Hepatocyte (in vitro differentiated cells): ENCODE data around the gene CDH4. TPM values are rescaled to one million over a fixed set of nuclear protein-coding genes. Genes with fewer than 3 reads are reported as not detected.

Experiments used
- DNase-seq: peaks from one replicate; pipeline ENCODE4 v3.0.0-alpha.2; 2016; ENCODE audit warnings: low spot score
- H2AFZ ChIP-seq: fragments of 200-600 bp; sonication (generic); 2 replicates; pipeline ENCODE4 v1.6.0; 2016; ENCODE audit warnings: antibody characterized with exemption, mild to moderate bottlenecking
- H3K27ac ChIP-seq: fragments of 200-600 bp; sonication (generic); 2 replicates; pipeline ENCODE4 v1.5.1; 2016; ENCODE audit warnings: mild to moderate bottlenecking
- H3K27me3 ChIP-seq: fragments of 200-600 bp; sonication (generic); 2 replicates; pipeline ENCODE4 v1.6.1; 2016
- H3K36me3 ChIP-seq: fragments of 200-600 bp; sonication (generic); replicated peaks from 2 replicates; pipeline ENCODE4 v1.5.1; 2016; ENCODE audit warnings: low read depth; ENCODE audit not compliant: insufficient read depth
- H3K4me1 ChIP-seq: fragments of 200-600 bp; sonication (generic); 2 replicates; pipeline ENCODE4 v1.5.1; 2016; ENCODE audit warnings: mild to moderate bottlenecking, moderate library complexity; ENCODE audit not compliant: insufficient read depth
- H3K4me2 ChIP-seq: fragments of 200-600 bp; sonication (generic); 2 replicates; pipeline ENCODE4 v1.6.0; 2016
- H3K4me3 ChIP-seq: fragments of 200-600 bp; sonication (generic); 2 replicates; pipeline ENCODE4 v1.5.1; 2016; ENCODE audit warnings: mild to moderate bottlenecking
- H3K79me2 ChIP-seq: fragments of 200-600 bp; sonication (generic); 2 replicates; pipeline ENCODE4 v1.6.0; 2017; ENCODE audit warnings: mild to moderate bottlenecking
- H3K9me2 ChIP-seq: fragments of 200-600 bp; sonication (generic); replicated peaks from 2 replicates; pipeline ENCODE4 v1.6.0; 2017; ENCODE audit warnings: mild to moderate bottlenecking; ENCODE audit not compliant: insufficient read depth
- H3K9me3 ChIP-seq: fragments of 200-600 bp; sonication (generic); 2 replicates; pipeline ENCODE4 v1.5.1; 2016; ENCODE audit warnings: low read depth, mild to moderate bottlenecking
- H4K20me1 ChIP-seq: fragments of 200-600 bp; sonication (generic); 2 replicates; pipeline ENCODE4 v1.6.0; 2016; ENCODE audit warnings: mild to moderate bottlenecking; ENCODE audit not compliant: insufficient read depth, poor library complexity, severe bottlenecking
- CTCF ChIP-seq: fragments of 200-600 bp; sonication (generic); IDR thresholded peaks from 2 replicates; pipeline ENCODE4 v1.5.1; 2016; ENCODE audit warnings: antibody characterized with exemption, mild to moderate bottlenecking; ENCODE audit not compliant: poor library complexity
- EZH2 ChIP-seq: fragments of 200-600 bp; sonication (generic); IDR thresholded peaks from 2 replicates; pipeline ENCODE4 v1.6.1; 2016; ENCODE audit warnings: antibody characterized with exemption, mild to moderate bottlenecking, borderline replicate concordance
- EZH2phosphoT487 ChIP-seq: fragments of 200-600 bp; sonication (generic); IDR thresholded peaks from one replicate; pipeline ENCODE4 v1.6.1; 2018; ENCODE audit warnings: antibody characterized with exemption, mild to moderate bottlenecking, low read depth, moderate library complexity; ENCODE audit not compliant: unreplicated experiment, severe bottlenecking
- WGBS: methylation state at CpG from one replicate; pipeline ENCODE4 v1.1.6; 2016; ENCODE audit warnings: low lambda C conversion rate; ENCODE audit errors: missing lambda C conversion rate; 5-methylcytosine and 5-hydroxymethylcytosine counted together
- microRNA counts: library from miRNA; unstranded; fragments of <30 nt; microRNA quantifications from one replicate; lab custom pipeline; 2017
- microRNA-seq: library from miRNA; unstranded; fragments of <30 nt; microRNA quantifications from one replicate; pipeline ENCODE4, GENCODE V29; 2017
- polyA plus RNA-seq: library from polyadenylated mRNA; unstranded; fragments of >200 nt; fragmentation: Nextera tagmentation; extraction: Ambion mirVana; gene quantifications from 2 replicates; pipeline ENCODE4 v1.2.1, GENCODE V29; 2016
- total RNA-seq: library from RNA; depleted of rRNA; stranded (reverse); fragments of >200 nt; gene quantifications from 2 replicates; pipeline ENCODE4 v1.2.3, GENCODE V29; 2014

Gene CDH4
- total and polyA plus RNA-seq, 2 experiments from 2014 or later, result 0.53 to 0.73 TPM

- no peaks in the 10 kb centered on the region for H3K9me2 ChIP-seq
- H3K9me3 ChIP-seq, result peaks cover 16% of the 10 kb centered on the region
- 93% methylated on average over 18 of the region's 18 CpGs for WGBS
- no peak overlapping the region for H2AFZ ChIP-seq
- DNase-seq, result no peak
- H3K4me2 ChIP-seq, result no peak overlapping the region
- no peaks in the 10 kb centered on the region for H3K4me1 ChIP-seq
- no peak for TF ChIP-seq CTCF
- no peak for TF ChIP-seq EZH2phosphoT487
- TF ChIP-seq EZH2, result no peak
- H3K4me3 ChIP-seq, result no peak overlapping the region
- H3K79me2 ChIP-seq, result no peaks in the 10 kb centered on the region
- H3K36me3 ChIP-seq, result no peaks in the 10 kb centered on the region
- H4K20me1 ChIP-seq, result no peaks in the 10 kb centered on the region
- no peaks in the 10 kb centered on the region for H3K27me3 ChIP-seq
- H3K27ac ChIP-seq, result no peak overlapping the region
Observed at GRCh38 chr20:61988665-61989064, 736.6 kb downstream of the CDH4 start.

GRCh38 chr20:61989741-61990140 is 737.7 kb downstream of the CDH4 start:
- H3K27me3 ChIP-seq, result no peaks in the 10 kb centered on the region
- DNase-seq, result no peak
- no peak overlapping the region for H3K4me3 ChIP-seq
- no peak overlapping the region for H2AFZ ChIP-seq
- no peaks in the 10 kb centered on the region for H3K36me3 ChIP-seq
- no peaks in the 10 kb centered on the region for H3K79me2 ChIP-seq
- TF ChIP-seq EZH2, result no peak
- TF ChIP-seq CTCF, result no peak
- no peak for TF ChIP-seq EZH2phosphoT487
- H3K4me2 ChIP-seq, result no peak overlapping the region
- no peaks in the 10 kb centered on the region for H4K20me1 ChIP-seq
- H3K9me3 ChIP-seq, result peaks cover 16% of the 10 kb centered on the region
- no peak overlapping the region for H3K27ac ChIP-seq
- no peaks in the 10 kb centered on the region for H3K4me1 ChIP-seq
- no peaks in the 10 kb centered on the region for H3K9me2 ChIP-seq
- 94% methylated on average over 14 of the region's 14 CpGs for WGBS

MicroRNAs encoded within 50 kb of the gene (microRNA counts, 767-probe panel; counts per million panel counts)
- not detected for microRNA hsa-miR-1257 (lab: Ali Mortazavi, UCI)

Small RNAs within 50 kb of the gene (microRNA-seq; reads per million reads assigned to microRNA genes)
- gene MIR1257, result not detected
